Esophagus squamous epithelium (tissue), 4 donors: ENCODE results near the gene SLC22A9.

Source experiments
- CTCF ChIP-seq, 6 experiments: fragments of 450-650 bp in 4 of 6; fragments of 200-600 bp in 2 of 6; sonication (generic) in 2 of 6; IDR thresholded peaks; one replicate each; pipeline ENCODE4 v1.5.1; 2016 to 2019; ENCODE audit warnings: antibody characterized with exemption in 6 of 6, mild to moderate bottlenecking in 4 of 6, moderate library complexity in 4 of 6
- POLR2A ChIP-seq, 4 donors: fragments of 450-650 bp; IDR thresholded peaks; one replicate each; pipeline ENCODE4 v1.6.1; 2017; ENCODE audit warnings: antibody characterized with exemption in 4 of 4, mild to moderate bottlenecking in 4 of 4, moderate library complexity in 3 of 4

DNA sequence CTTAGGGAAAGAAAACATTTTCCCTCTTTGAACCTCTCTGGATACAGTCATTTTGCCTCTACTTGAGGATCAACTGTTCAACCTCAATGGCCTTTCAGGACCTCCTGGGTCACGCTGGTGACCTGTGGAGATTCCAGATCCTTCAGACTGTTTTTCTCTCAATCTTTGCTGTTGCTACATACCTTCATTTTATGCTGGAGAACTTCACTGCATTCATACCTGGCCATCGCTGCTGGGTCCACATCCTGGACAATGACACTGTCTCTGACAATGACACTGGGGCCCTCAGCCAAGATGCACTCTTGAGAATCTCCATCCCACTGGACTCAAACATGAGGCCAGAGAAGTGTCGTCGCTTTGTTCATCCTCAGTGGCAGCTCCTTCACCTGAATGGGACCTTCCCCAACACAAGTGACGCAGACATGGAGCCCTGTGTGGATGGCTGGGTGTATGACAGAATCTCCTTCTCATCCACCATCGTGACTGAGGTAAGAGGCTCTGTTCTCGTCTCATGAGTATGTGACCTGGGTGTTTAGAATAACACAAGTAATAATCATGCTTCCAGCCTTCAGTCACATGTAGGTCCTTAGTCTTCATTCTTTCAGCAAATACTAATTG lies 495 bp downstream of the SLC22A9 start:
- TF ChIP-seq CTCF (IDR thresholded peaks at IDR 0.05) (no peak), POLR2A (IDR thresholded peaks at IDR 0.05) (no peak)
